ENCODE results near the gene RPUSD2.

GRCh38 chr15:40525855-40526254 is 43.2 kb upstream of the RPUSD2 start:
- no peak for TF ChIP-seq CTCF (IDR thresholded peaks at IDR 0.05; ENCODE audit: low read length)
- TF ChIP-seq EZH2 (IDR thresholded peaks at IDR 0.05; ENCODE audit: borderline replicate concordance, low read length) = no peak

Measured in OCI-LY1 (cell line).